ENCODE measurements around the gene TUT1.

Gene TUT1

DNA sequence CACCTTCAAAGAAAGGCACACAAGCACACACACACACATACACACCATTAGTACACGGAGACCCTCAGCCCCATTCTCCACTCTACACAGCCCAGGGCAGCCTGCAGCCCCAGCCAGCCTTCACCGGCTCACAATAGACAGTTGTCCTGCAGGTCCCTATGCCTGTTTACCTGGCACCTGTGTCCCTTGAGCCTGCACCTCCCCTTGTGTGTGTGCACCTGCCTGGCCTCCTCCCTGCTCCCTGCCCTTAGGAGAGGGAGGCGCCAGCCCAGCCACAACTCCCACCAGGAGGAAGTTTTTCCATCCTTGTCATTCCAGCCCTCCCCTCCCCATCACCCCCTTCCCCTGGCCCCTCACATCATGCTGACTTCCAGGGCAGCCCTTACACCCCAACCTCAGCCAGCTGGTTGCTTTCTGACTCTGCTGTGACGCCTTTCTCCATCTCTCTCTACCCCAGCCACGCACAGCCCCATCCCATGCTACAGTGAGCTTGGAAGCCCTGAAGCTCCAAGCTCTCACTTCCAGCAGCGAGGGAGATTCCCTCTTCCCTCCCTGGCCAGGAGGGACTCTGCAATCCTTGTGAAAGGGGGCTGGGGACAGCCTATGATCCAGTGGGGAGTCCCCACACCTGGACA, 49.1 kb downstream of the TUT1 start:
- DNase-seq (ENCODE audit: low read depth, low spot score) = no peak

DNA sequence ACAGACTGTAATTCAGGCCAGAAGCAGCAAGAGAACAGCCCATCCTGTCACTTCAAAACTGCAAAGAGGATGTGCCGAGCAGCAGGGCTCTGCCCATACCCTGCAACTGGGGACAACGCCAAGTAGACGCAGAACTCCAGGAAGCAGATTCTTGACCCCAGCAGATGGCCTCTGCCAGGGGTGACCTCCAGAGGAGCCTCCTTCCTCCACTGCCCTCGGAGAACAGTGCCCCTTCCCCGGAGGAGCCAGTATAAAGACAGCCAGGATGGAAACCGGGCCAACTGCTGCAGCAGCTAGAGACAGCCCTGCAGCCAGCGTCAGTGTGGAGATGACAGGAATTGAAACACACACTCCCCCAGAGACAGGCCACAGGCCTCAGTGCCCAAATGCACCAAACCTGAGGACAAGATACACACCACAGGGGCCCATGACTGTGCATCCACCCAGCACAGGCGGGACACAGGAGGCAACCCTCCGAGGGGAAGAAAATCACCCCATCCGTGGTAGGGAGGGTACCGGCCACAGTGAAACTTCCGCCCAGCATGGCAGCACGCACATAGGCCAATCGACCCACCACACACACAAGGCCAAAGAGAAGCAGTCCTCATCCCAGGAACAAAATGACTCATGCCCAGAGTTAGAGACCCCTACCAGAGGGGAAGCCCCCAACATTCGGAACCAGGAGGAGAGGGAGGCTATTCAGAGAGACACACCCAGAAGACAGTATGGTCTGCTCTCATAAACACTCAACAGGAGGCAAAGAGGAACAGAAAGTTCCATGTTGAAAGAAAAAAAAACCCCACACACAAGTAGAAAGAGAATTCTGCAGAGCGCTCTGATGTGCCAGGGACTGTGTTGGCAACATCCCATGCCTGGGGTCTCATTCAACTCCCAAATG, 50.3 kb downstream of the TUT1 start:
- no peak for DNase-seq (ENCODE audit: low read depth, low spot score)

DNA sequence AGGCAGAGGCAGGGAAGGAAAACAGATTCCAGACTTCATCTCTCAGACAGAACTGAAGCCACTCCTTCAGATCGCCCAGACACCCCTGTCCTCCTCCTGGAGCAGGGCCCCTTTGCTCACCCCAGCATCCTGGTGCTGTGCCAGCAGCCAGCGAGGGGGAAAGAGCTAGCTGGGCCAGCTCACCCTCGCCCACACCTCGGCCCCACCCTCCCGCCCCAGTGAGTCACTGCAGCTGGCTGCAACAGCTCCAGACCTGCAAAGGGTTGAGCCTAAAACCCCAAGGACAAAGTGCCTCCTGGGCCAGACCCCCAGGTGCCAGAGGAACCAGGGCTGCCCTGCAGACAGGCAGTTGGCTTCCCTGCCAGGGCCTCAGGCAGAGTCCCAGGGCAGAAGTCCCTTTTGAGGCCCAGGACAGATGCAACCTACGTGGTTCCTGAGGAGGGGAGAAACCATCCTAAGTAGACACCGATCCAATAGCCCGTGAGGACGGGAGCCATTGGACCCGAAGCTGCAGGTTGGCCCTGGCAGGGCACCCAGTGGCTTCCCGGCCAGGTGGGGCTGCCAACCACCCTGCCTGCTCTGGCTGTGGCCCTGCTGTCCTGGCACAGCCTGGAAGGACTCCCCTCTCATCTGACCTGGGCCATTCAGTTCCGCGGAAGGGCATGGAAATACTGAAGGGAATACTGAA, 51.9 kb downstream of the TUT1 start:
- peak; percentile 76 for DNase-seq (ENCODE audit: low read depth, low spot score)

DNA sequence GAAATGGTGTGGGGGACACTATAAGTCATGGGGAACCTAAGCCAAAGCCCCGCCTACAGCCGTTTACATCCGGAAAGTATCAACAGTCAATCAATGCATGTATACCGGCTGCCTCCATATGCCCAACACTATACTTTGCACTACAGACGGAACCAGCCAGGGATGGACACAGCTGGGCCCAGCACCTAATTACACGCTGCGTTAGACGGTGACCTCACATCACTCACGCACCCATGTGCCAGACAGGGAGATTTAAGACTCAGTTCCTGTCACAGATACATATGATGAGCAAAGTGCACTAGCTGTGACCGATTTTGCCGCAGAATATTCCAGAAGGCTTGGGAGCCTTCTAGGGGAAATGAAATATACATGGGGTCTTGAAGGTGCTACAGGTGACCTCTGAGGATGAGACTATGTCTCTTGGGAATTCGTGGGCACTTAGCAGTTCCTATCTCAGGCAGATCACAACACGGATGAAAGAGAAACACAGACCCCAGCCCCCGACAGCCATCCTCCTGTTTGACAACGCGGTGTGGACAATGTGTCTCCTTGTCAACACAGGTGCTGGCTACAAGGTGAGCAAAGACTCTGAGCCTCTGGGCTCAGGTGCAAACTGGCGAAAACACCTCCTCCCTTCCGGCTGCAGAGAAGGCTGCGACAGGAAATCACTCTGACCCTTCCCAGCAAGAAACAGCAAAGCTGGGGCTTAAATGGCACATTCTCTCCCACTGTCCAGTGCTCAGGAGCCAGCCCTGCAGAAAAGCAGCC, 52.7 kb downstream of the TUT1 start:
- no peak for DNase-seq (ENCODE audit: low read depth, low spot score)

DNA sequence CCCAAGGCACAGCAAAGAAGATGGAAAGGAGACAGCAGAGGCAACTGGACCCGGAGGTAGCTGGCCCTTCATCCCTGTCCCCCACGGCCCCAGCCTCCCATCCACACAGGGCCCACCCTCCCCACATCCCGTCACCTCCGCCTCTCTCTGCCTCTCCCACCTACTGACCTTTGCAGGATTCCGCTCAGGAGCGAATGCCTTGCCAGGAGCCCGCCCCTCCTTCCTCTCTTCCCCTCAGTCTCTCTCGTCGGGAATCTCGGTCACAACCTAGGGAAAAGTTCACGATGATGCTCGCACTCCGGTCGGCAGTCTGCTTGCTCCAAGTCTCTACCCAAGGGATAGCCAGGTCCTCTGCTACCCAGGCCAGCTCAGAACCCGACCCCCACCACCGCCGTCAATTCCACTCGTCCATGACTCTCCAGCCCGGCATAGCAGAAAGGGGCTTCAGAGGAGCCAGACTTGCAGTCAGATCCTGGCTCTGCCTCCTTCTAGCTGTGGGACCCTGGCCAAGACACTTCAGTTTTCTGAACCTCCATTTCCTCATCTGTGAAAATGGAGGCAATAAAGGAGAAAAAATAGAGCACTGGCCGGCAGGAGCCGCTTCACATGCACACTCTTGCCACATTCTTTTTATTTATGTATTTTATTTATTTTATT, 54.9 kb downstream of the TUT1 start:
- no peak for DNase-seq (ENCODE audit: low read depth, low spot score)

DNA sequence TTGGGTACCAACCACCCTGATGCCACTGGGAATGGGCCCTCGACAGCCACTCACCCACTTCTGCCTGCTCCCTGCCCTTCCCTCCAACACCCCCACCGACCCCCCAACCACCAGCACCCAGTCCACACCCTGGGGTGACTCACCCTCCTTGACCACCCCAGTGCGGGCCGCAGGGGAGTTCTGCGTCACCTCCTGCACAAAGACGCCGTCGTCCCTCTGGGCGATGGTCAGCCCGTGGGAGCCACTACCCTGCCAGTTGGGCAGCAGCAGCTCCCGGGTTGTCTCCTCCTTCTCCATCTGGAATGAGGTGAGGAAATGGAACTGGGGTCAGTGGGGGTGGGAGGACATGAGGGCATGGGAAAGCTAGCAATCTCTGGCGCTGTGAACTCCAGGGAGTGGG, 55.5 kb downstream of the TUT1 start:
- no peak for DNase-seq (ENCODE audit: low read depth, low spot score)

DNA sequence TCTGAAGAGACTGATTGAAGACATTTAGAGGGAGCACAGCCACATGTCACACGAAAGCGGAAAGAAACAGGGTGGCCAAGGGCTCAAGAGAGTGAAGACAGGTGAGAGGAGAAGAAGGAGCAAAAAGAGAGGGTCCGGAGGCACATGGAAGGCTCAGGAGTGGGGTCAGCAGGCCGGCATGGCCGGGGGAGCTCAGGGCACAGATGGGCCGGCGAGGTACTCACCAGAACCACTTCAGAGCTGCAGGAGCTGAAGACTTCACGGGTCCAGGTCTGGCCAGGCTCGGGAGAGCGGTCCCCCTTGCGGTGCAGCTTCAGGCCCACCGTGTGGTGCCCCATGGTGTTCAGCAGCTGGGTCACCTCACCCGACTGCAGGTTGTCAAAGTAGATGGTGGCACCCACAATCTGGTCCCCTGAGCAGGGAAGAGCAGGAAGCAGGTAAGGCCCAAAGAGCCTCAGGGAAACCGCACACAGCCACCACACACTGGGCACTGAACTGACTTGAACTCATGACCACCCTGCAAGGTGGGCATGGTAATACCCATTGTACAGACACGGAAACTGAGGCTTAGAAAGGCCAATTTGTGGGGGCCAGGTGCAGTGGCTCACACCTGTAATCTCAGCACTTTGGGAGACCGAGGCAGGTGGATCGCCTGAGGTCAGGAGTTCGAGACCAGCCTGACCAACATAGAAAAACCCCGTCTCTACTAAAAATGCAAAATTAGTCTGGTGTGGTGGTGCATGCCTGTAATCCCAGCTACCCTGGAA, 56.4 kb downstream of the TUT1 start:
- DNase-seq (ENCODE audit: low read depth, low spot score) = no peak

DNA sequence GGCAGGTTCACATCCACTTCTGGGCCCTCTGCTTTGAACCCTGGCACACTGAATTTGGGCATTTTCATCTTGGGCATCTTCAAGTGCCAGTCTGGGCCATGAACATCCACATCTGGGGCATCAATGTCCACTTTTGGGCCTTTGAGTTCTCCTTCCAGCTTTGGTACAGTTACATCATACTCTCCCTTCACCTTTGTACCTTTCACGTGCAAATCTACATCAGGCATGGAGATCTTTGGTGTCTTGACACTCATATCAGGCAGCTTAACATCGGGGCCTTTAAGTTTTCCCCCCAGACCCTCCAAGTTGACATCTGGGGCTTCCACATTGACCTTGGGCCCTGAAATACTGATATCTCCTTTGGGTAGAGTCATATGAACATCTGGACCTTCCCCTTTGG, 59.2 kb downstream of the TUT1 start:
- no peak for DNase-seq (ENCODE audit: low read depth, low spot score)

All from smooth muscle cell of the brain vasculature (primary cell).